ENCODE results near the gene KRT36. TPM values are rescaled to one million over a fixed set of nuclear protein-coding genes. Genes with fewer than 3 reads are reported as not detected.

KRT36 gene
- total RNA-seq, 1 donor from 2014 or later: not detected

GRCh38 chr17:41444186-41444585 lies 45.5 kb downstream of the KRT36 start:
- intact Hi-C loops (cut with micrococcal nuclease): no loop called here

DNA sequence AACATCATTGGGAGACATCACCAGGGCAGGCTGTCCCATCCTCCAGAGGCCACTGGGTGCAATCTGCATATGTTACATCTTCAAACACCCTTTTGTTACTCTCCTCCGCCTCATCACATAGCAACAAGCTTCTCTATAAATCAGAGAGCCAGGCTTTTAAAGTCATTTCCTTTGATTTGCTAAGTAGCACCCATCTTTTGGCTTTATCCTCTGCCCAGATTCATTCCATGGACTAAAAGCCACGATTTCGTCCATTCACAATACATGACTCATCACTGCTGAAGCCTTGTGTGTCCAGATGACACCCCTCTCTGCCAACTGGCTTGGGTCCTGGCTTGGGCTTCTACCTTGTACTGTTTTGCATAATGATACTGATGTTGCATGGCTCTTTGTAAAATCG lies 47.0 kb downstream of the KRT36 start:
- intact Hi-C loops (cut with micrococcal nuclease): no loop called here

DNA sequence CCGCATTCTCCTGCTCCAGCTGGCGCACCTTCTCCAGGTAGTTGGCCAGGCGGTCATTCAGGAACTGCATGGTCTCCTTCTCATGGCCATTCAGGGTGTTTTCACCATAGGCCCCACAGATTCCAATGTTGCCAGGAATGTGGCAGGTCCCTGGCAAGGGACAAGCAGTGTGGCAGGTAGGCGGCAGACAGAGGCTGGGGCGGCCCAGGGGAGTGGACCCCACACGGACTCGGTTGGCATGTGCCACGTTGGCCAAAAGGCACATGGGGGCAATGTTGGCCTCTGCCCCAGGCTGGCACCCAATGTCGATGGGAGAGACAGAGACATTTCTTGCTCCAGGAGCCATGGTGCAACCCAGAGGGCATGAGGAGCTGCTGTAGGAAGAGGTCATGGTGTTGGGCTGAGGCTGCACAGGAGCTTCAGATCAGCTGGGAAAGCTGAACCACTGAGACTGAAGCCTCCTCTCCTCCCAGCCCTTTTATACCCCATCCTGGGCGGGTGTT lies 49.1 kb downstream of the KRT36 start, which contains the start of gene KRT38:
Gene KRT38 (minus strand): TSS at position 453 of the 503 bp plus-strand sequence. CDS start 62 bp downstream, at position 391.
- intact Hi-C loops (cut with micrococcal nuclease): no loop called here

- intact Hi-C loops (cut with micrococcal nuclease): no loop called here
Observed at GRCh38 chr17:41439375-41439774, 50.3 kb downstream of the KRT36 start.

DNA sequence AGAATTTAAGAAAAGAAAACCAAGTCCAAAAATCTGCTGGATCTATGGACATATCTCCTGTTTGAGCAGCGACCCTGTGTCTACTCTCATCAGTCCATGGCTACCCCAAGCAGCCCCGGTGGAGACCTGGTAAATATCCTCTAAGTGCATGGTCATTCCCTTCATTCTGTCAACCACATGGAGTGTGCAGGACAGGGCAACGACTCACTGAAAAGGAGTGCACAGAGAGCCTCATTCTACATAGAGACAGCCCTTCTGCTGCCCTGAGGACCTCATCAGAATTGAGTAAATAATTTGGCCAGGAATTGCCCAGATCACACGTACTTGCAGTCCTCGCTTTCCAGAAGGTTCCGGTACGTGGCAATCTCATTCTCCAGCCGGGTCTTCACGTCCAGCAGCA lies 51.9 kb downstream of the KRT36 start:
- intact Hi-C loops (cut with micrococcal nuclease): no loop called here

DNA sequence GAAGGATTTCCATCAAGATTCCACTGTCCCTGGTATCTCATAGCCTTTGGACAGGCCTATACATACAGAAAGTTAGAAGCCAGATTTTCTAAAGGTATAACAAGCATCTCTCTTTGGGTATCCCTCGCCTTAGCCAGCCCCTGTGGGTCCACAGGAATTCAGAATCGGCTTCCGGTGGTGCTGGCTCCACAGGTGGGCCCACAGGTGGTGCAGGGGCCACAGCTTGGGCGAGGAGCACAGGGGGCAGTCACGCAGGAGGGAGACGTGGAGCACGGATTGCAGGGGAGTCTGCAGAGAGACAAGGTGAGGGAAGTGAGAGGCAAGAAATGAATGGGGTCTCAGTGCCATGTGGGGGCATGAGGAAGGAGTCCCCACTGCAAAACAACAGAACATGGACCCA lies 52.5 kb downstream of the KRT36 start:
- intact Hi-C loops (cut with micrococcal nuclease): no loop called here

Other genes with a start within 250 kb of the KRT36 start
- not detected in 2 replicates for gene KRTAP9-4, start 240.2 kb downstream of the KRT36 start, total RNA-seq
- not detected in 2 replicates for gene KRTAP9-9, start 234.5 kb downstream of the KRT36 start, total RNA-seq
- not detected in 2 replicates for gene KRTAP9-6, start 224.5 kb downstream of the KRT36 start, total RNA-seq
- not detected in 2 replicates for gene KRTAP9-7, start 214.2 kb downstream of the KRT36 start, total RNA-seq
- gene KRTAP29-1, start 187.1 kb downstream of the KRT36 start, total RNA-seq: not detected in 2 replicates
- not detected in 2 replicates for gene KRTAP16-1, start 180.6 kb downstream of the KRT36 start, total RNA-seq
- gene KRTAP17-1, start 174.2 kb downstream of the KRT36 start, total RNA-seq: not detected in 2 replicates
- not detected in 2 replicates for gene KRT33A, start 139.1 kb downstream of the KRT36 start, total RNA-seq
- not detected in 2 replicates for gene KRT33B, start 120.1 kb downstream of the KRT36 start, total RNA-seq
- gene KRT34, start 107.6 kb downstream of the KRT36 start, total RNA-seq: not detected in 2 replicates
- not detected in 2 replicates for gene KRT31, start 92.3 kb downstream of the KRT36 start, total RNA-seq
- gene KRT37, start 65.3 kb downstream of the KRT36 start, total RNA-seq: not detected in 2 replicates
- gene KRT38, start 48.9 kb downstream of the KRT36 start, total RNA-seq: not detected in 2 replicates
- gene KRT32, start 22.5 kb downstream of the KRT36 start, total RNA-seq: not detected in 2 replicates
- not detected in 2 replicates for gene KRT35, start 8.8 kb downstream of the KRT36 start, total RNA-seq
- gene KRT13, start 15.7 kb upstream of the KRT36 start, total RNA-seq: not detected in 2 replicates
- gene KRT15, start 29.0 kb upstream of the KRT36 start, total RNA-seq: not detected in 2 replicates
- not detected in 2 replicates for gene KRT19, start 38.4 kb upstream of the KRT36 start, total RNA-seq
- gene KRT9, start 82.1 kb upstream of the KRT36 start, total RNA-seq: not detected in 2 replicates
- gene KRT14, start 97.0 kb upstream of the KRT36 start, total RNA-seq: not detected in 2 replicates
- gene KRT16, start 122.9 kb upstream of the KRT36 start, total RNA-seq: not detected in 2 replicates
- 0.86 TPM in 1 of 2 replicates, not detected in the other for gene KRT17, start 134.7 kb upstream of the KRT36 start, total RNA-seq
- 751 and 753 TPM in 2 replicates for gene EIF1, start 199.0 kb upstream of the KRT36 start, total RNA-seq
- not detected in 2 replicates for gene GAST, start 222.4 kb upstream of the KRT36 start, total RNA-seq
- gene HAP1, start 244.7 kb upstream of the KRT36 start, total RNA-seq: 0.36 TPM in 2 replicates

All from T-helper 2 cell treated with Interferon-gamma antibody and Interleukin-4, amounts not matched to agents 100 ng/mL and 5 ng/mL, for 36 hours (primary cell).